ENCODE measurements around the gene HARBI1.
A peak's percentile ranks its signal among the peaks of the same experiment; 100 is the strongest.

Gene HARBI1

DNA sequence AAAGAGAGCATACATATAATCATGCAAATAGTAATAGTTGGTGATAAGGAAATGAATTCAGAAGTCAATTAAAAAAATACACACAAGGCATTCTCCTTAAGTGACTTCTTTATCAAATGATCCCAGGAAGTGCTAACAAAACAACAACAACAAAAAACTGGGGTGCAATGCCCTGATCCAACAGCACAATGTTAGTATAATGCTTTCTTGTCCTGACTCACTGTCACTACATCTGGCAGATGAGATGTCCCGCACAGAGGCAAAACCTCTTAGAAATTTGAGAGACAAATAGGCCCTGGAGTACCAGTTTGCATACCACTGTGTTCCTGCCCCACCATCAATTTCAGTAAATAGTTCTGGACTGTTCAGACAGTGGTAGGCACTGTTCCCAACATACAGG, 12.2 kb downstream of the HARBI1 start:
- FAIRE-seq (no peak), DNase-seq (ENCODE audit: insufficient read length) (no peak)
- TF ChIP-seq POLR2AphosphoS5 (IDR thresholded peaks at IDR 0.05; ENCODE audit: low read depth, low read length) (no peak), TAF1 (IDR thresholded peaks at IDR 0.05; ENCODE audit: borderline replicate concordance, low read depth, low read length) (no peak), POLR2A (IDR thresholded peaks at IDR 0.05; ENCODE audit: low read depth, low read length) (no peak)

GRCh38 chr11:46603704-46604308, 13.2 kb downstream of the HARBI1 start:
- no peak for TF ChIP-seq TAF1 (IDR thresholded peaks at IDR 0.05; ENCODE audit: borderline replicate concordance, low read depth, low read length)
- DNase-seq (ENCODE audit: insufficient read length) (no peak), FAIRE-seq (peak; percentile 36)

GRCh38 chr11:46601129-46601528, 15.9 kb downstream of the HARBI1 start:
- no peak for TF ChIP-seq TAF1 (IDR thresholded peaks at IDR 0.05; ENCODE audit: borderline replicate concordance, low read depth, low read length)
- no peak for TF ChIP-seq POLR2AphosphoS5 (IDR thresholded peaks at IDR 0.05; ENCODE audit: low read depth, low read length)
- TF ChIP-seq POLR2A (IDR thresholded peaks at IDR 0.05; ENCODE audit: low read depth, low read length), result no peak
- DNase-seq (ENCODE audit: insufficient read length) (no peak), FAIRE-seq (no peak)

- FAIRE-seq (no peak), DNase-seq (ENCODE audit: insufficient read length) (no peak)
- no peak for TF ChIP-seq POLR2A (IDR thresholded peaks at IDR 0.05; ENCODE audit: low read depth, low read length)
- TF ChIP-seq TAF1 (IDR thresholded peaks at IDR 0.05; ENCODE audit: borderline replicate concordance, low read depth, low read length), result no peak
- TF ChIP-seq POLR2AphosphoS5 (IDR thresholded peaks at IDR 0.05; ENCODE audit: low read depth, low read length), result no peak
Observed at GRCh38 chr11:46600194-46600960, 16.6 kb downstream of the HARBI1 start.

DNA sequence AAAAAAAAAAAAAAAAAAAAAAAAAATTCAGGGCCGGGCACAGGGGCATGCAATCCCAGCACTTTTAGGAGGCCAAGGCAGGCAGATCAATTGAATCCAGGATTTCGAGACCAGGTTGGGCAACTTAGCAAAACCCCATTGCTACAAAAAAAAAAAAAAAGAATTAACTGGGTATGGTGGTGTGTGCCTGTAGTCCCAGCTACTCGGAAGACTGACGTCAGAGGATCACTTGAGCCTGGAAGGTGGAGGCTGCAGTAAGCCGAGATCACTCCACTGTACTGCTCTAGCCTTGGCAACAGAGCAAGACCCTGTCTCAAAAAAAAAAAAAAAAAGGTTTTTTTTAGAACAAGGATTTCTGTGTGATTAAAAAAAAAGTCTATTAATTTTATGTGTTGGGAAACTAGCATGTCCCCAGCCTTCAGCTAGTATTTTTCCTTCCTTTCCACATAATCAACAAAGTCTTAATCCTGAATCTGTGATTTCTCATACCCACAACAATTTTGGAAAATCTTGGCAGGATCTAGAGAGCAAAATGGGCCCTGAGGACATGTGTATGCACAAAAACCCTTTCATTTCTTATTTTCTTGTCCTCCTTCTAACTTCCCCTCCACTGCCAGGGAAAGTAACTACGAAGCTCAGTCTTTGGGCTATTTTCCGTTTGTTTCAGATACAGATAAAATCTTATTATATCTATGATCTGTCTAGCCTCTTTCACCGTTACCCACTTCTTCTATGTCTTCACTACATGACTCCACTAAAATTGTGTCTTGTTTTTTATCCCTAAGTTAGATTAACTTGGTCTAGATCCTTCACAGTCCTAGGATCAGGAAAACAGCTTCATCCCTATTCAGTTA, 17.5 kb downstream of the HARBI1 start:
- DNase-seq (ENCODE audit: insufficient read length) (no peak), FAIRE-seq (no peak)
- no peak for TF ChIP-seq POLR2A (IDR thresholded peaks at IDR 0.05; ENCODE audit: low read depth, low read length)
- no peak for TF ChIP-seq TAF1 (IDR thresholded peaks at IDR 0.05; ENCODE audit: borderline replicate concordance, low read depth, low read length)
- no peak for TF ChIP-seq POLR2AphosphoS5 (IDR thresholded peaks at IDR 0.05; ENCODE audit: low read depth, low read length)

- FAIRE-seq (no peak), DNase-seq (ENCODE audit: insufficient read length) (no peak)
- TF ChIP-seq POLR2A (IDR thresholded peaks at IDR 0.05; ENCODE audit: low read depth, low read length), result no peak
- no peak for TF ChIP-seq POLR2AphosphoS5 (IDR thresholded peaks at IDR 0.05; ENCODE audit: low read depth, low read length)
- TF ChIP-seq TAF1 (IDR thresholded peaks at IDR 0.05; ENCODE audit: borderline replicate concordance, low read depth, low read length), result no peak
Observed at GRCh38 chr11:46597609-46598219, 19.3 kb downstream of the HARBI1 start.

DNA sequence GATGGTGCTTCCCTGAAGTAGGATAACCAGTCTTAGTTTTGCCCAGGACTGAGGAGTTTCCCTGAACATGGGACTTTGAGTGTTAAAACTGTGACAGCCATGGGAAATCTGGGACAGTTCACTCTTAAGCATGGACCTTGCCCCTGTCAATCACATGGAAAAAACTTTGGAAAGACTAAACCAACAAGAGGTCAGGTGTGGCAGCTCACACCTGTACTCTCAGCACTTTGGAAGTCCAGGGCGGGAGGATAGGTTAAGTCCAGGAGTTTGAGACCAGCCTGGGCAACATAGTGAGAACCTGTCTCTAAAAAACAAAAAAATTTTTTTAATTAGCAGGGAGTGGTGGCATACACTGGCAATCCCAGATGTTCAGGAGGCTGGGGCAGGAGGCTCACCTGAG, 19.9 kb downstream of the HARBI1 start:
- no peak for DNase-seq (ENCODE audit: insufficient read length)
- FAIRE-seq, result no peak
- TF ChIP-seq POLR2A (IDR thresholded peaks at IDR 0.05; ENCODE audit: low read depth, low read length), result no peak
- TF ChIP-seq POLR2AphosphoS5 (IDR thresholded peaks at IDR 0.05; ENCODE audit: low read depth, low read length), result no peak
- TF ChIP-seq TAF1 (IDR thresholded peaks at IDR 0.05; ENCODE audit: borderline replicate concordance, low read depth, low read length), result no peak

DNA sequence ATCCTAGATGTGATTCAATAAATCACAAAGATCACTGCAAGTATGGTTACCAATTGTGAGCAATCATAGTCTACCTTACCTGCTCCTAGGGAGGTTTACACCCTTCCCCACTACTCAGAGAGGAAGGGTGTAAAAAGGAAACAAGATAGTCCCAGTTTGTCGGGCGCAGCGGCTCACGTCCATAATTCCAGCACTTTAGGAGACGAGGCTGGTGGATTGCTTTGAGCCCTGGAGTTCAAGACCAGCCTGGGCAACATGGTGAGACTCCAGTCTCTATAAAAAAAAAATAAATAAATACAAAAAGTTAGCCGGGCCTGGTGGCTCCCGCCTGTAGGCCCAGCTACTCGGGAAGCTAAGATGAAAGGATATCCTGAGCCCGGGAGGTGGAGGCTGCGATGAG, 22.2 kb downstream of the HARBI1 start:
- FAIRE-seq (no peak), DNase-seq (ENCODE audit: insufficient read length) (no peak)
- no peak for TF ChIP-seq POLR2A (IDR thresholded peaks at IDR 0.05; ENCODE audit: low read depth, low read length)
- no peak for TF ChIP-seq POLR2AphosphoS5 (IDR thresholded peaks at IDR 0.05; ENCODE audit: low read depth, low read length)
- no peak for TF ChIP-seq TAF1 (IDR thresholded peaks at IDR 0.05; ENCODE audit: borderline replicate concordance, low read depth, low read length)

DNA sequence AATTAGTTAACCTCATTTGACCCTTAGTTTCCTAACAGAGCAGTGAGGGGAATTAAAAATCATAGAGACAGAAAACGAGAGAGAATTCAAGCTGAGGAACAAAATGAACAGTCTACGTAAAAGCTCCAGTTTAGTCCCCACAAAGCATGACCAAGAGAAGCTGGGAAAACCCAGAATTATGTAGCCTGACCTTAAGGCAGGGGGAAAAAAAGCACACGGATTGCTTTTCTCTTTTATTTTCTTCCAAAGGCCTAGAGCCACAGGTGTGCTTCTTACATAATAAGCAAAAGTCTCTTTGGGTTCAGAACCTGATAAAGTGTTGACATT, 22.7 kb downstream of the HARBI1 start:
- TF ChIP-seq POLR2A (IDR thresholded peaks at IDR 0.05; ENCODE audit: low read depth, low read length) (no peak), POLR2AphosphoS5 (IDR thresholded peaks at IDR 0.05; ENCODE audit: low read depth, low read length) (no peak), TAF1 (IDR thresholded peaks at IDR 0.05; ENCODE audit: borderline replicate concordance, low read depth, low read length) (no peak)
- FAIRE-seq, result no peak
- DNase-seq (ENCODE audit: insufficient read length), result no peak

DNA sequence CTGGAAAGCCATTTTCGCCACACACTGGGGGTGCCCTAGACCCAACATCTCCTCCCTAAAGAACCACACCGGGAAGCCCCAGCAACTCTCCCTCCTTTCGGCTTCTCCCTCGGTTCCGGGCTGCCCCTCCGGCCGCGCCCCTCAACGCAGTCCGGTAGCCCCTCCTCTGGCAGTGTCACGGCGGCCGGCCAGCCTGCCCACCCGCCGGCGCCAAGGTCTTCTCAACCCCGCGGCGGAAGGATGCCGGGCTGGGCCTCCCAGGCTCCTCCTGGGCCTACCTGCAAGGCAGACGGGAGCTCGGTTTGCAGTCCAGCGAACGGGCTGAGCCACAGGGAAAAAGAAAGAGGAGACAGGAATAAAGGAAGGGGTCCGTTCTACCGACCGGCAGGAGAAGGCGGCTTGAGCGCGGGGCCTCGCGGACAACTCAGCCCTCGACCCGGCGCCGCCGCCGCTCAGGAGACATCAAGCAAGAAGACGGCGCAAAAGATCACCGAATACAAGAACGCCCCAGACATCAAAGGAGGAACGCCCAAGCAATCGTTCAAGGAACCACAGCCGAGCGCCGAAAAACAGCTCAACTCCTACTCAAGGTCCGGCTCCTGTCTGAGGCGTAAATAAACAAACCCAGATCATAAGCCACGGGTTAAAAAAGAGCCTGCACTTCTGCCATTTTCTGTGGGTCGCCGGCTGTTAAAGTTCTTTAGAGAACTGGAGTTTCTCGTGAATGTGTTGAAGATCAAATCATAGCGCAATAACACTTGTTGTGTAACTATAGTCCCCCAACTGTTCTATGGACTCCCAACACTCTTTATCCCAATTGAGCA, 23.3 kb downstream of the HARBI1 start, which contains the start of gene AMBRA1:
Gene AMBRA1, minus strand, starts transcription at position 474 of the 824 bp plus-strand sequence. CDS start 45,643 bp downstream, outside the sequence.
- FAIRE-seq (peak; percentile 96), DNase-seq (ENCODE audit: insufficient read length) (peak; percentile 62)
- TF ChIP-seq POLR2A (IDR thresholded peaks at IDR 0.05; ENCODE audit: low read depth, low read length) (peak; percentile 84), POLR2AphosphoS5 (IDR thresholded peaks at IDR 0.05; ENCODE audit: low read depth, low read length) (peak; percentile 53), TAF1 (IDR thresholded peaks at IDR 0.05; ENCODE audit: borderline replicate concordance, low read depth, low read length) (peak; percentile 68; the same call in 1 of the 2 replicates)

All from GM12892 (cell line).